Sigmoid colon (tissue), 4 donors: Measurements from ENCODE around the gene HIRA.

ENCODE experiments used
- POLR2AphosphoS5 ChIP-seq, 4 donors: sonication (generic); formaldehyde crosslinking; IDR thresholded peaks; one replicate each; pipeline ENCODE4 v1.6.1; 2017; ENCODE audit warnings: antibody characterized with exemption in 4 of 4
- TF ChIP-seq, protein P1 (sequence below), 4 experiments: fragments of 450-650 bp in 3 of 4; fragments of 200-600 bp in 1 of 4; IDR thresholded peaks; one replicate each; pipeline ENCODE4 v1.5.1; 2016 to 2019; ENCODE audit warnings: antibody characterized with exemption in 4 of 4, mild to moderate bottlenecking in 3 of 4, moderate library complexity in 2 of 4

DNA sequence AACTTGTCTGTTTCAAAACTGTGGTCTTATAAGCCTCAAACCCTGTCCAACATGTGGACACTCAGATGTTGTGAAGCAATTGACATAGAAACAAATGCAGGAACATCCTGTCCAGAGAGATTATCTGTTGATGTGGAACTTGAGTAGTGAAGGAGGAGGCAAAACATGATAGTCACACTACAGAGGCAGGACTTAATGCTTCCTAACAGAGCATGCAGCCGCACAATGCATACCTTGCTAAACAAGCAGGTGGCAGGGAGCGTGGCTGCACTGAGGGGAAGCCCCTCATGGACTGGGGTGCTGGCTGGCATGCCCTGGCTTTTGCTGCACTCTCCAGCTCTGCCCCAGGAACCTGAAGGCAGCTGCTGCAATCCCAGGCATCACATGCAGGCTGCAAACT is 10.6 kb upstream of the HIRA start:
- TF ChIP-seq, protein P1, sequence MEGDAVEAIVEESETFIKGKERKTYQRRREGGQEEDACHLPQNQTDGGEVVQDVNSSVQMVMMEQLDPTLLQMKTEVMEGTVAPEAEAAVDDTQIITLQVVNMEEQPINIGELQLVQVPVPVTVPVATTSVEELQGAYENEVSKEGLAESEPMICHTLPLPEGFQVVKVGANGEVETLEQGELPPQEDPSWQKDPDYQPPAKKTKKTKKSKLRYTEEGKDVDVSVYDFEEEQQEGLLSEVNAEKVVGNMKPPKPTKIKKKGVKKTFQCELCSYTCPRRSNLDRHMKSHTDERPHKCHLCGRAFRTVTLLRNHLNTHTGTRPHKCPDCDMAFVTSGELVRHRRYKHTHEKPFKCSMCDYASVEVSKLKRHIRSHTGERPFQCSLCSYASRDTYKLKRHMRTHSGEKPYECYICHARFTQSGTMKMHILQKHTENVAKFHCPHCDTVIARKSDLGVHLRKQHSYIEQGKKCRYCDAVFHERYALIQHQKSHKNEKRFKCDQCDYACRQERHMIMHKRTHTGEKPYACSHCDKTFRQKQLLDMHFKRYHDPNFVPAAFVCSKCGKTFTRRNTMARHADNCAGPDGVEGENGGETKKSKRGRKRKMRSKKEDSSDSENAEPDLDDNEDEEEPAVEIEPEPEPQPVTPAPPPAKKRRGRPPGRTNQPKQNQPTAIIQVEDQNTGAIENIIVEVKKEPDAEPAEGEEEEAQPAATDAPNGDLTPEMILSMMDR (IDR thresholded peaks at IDR 0.05) = no peak
- no peak for TF ChIP-seq POLR2AphosphoS5 (IDR thresholded peaks at IDR 0.05)
